ENCODE data around the gene HERC2.

DNA sequence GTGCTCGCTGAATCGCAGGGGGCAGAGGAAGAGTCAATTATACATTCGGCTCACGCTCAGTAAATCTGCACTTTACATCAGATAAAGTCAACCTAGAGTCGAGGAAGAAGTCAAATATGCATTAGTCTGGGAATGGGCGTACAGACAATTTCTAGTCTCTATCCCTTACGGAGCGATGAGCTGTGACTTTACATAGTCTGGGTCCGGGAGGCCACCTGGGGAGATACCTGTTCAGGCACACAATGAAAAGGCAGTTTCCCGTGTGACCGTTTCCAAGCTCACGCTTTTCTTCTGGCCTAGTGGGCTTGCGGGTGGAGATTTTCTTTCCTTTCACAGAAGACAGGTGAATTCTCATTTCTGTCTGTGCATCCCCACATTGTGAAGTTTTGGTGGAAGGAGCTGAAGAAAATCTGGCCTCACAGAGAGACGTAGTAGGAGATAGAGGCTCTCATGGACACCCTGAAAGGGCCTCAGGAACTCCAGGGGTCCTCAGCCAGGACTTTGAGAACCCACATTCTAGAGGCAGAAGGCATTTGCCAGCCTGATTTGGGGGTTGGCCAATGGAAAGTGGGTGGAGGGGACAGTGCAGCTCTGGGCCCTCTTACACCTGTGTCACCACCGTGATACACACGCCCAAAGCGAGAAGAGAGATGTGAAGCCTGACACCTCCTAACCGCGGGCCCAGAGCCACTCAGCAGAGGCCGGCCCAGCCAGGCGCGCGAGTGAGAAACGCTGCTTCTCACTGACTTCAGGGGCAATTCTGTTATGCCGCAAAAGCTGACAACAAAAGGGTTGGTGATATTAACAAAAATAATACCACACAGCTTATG lies 212.1 kb downstream of the HERC2 start:
- TF ChIP-seq CTCF (IDR thresholded peaks at IDR 0.05) (no peak), POLR2AphosphoS5 (IDR thresholded peaks at IDR 0.05; ENCODE audit: low read depth, low read length) (no peak), CHD2 (IDR thresholded peaks at IDR 0.05; ENCODE audit: low read length, partially characterized antibody) (no peak), FOSL2 (IDR thresholded peaks at IDR 0.05; ENCODE audit: borderline replicate concordance, low read depth) (no peak), FOXM1 (IDR thresholded peaks at IDR 0.05; ENCODE audit: low read depth) (no peak)
- TF ChIP-seq, protein P1, sequence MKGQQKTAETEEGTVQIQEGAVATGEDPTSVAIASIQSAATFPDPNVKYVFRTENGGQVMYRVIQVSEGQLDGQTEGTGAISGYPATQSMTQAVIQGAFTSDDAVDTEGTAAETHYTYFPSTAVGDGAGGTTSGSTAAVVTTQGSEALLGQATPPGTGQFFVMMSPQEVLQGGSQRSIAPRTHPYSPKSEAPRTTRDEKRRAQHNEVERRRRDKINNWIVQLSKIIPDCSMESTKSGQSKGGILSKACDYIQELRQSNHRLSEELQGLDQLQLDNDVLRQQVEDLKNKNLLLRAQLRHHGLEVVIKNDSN (IDR thresholded peaks at IDR 0.05; ENCODE audit: borderline replicate concordance, low read depth), result no peak

Data from SK-N-SH (cell line).